ENCODE results near the gene PLCE1. TPM values are rescaled to one million over a fixed set of nuclear protein-coding genes. Genes with fewer than 3 reads are reported as not detected.
A peak's percentile ranks its signal among the peaks of the same experiment; 100 is the strongest.

The PLCE1 gene
- total and polyA plus RNA-seq, 2 of the 8 experiments (the other 6 are each of a cell fraction or from before 2014, with no cell fraction given) = 0.05 to 0.06 TPM

- peak; percentile 3 to 25 (median 11); a peak in 3 of 4 replicates for TF ChIP-seq CTCF (IDR thresholded peaks at IDR 0.05; ENCODE audit: control extremely low read depth in 1 of 3, insufficient read depth in 1 of 3, low read depth in 1 of 3, low read length in 3 of 3)
- TF ChIP-seq, protein P1, sequence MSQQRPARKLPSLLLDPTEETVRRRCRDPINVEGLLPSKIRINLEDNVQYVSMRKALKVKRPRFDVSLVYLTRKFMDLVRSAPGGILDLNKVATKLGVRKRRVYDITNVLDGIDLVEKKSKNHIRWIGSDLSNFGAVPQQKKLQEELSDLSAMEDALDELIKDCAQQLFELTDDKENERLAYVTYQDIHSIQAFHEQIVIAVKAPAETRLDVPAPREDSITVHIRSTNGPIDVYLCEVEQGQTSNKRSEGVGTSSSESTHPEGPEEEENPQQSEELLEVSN (IDR thresholded peaks at IDR 0.05) = no peak
These were observed 16.3 kb upstream of the PLCE1 start (continued) for GRCh38 chr10:93977442-93977841.

Measured in H1 (cell line).